ENCODE measurements around the gene RBM8A.

The RBM8A gene

GRCh38 chr1:145956361-145956760 is 29.1 kb upstream of the RBM8A start:
- no peak overlapping the region for H3K27ac ChIP-seq (replicated peaks)

DNA sequence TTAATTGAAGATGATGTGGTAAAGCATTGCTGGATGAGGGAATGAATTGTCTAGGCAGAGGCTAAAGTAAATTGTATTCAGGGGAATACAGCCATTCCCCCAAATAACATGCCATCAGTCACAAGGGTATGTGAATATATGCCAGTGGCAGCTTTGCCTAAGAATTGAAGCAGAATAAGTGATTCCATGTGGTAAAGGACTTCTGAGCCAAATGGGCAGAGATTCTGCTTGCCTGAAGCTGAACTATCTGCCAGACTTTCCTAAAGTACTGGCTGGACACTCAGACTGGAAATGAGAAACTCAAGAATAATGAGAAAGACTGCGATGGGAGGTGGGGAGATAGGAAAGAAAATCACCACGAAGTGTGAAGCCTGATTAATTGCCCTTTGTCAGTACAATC is 28.2 kb upstream of the RBM8A start:
- H3K27ac ChIP-seq (replicated peaks), result no peak overlapping the region
- TF ChIP-seq SPI1 (IDR thresholded peaks at IDR 0.05; ENCODE audit: borderline replicate concordance, low read depth), result no peak
- no peak for TF ChIP-seq GABPA (IDR thresholded peaks at IDR 0.05; ENCODE audit: low read depth)
- no peak for TF ChIP-seq REST (IDR thresholded peaks at IDR 0.05; ENCODE audit: insufficient replicate concordance, low read depth)
- TF ChIP-seq POLR2AphosphoS5 (IDR thresholded peaks at IDR 0.05; ENCODE audit: low read depth), result no peak
- TF ChIP-seq, protein P1, sequence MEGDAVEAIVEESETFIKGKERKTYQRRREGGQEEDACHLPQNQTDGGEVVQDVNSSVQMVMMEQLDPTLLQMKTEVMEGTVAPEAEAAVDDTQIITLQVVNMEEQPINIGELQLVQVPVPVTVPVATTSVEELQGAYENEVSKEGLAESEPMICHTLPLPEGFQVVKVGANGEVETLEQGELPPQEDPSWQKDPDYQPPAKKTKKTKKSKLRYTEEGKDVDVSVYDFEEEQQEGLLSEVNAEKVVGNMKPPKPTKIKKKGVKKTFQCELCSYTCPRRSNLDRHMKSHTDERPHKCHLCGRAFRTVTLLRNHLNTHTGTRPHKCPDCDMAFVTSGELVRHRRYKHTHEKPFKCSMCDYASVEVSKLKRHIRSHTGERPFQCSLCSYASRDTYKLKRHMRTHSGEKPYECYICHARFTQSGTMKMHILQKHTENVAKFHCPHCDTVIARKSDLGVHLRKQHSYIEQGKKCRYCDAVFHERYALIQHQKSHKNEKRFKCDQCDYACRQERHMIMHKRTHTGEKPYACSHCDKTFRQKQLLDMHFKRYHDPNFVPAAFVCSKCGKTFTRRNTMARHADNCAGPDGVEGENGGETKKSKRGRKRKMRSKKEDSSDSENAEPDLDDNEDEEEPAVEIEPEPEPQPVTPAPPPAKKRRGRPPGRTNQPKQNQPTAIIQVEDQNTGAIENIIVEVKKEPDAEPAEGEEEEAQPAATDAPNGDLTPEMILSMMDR (IDR thresholded peaks at IDR 0.05; ENCODE audit: insufficient read depth, low read length), result no peak
- DNase-seq (ENCODE audit: low read depth in 1 of 2, low spot score in 1 of 2), result no peak
- H3K4me3 ChIP-seq (replicated peaks; ENCODE audit: insufficient read depth, low read length), result no peak overlapping the region
- H3K27me3 ChIP-seq (ENCODE audit: insufficient read depth, poor library complexity, severe bottlenecking), result no peaks in the 10 kb centered on the region

More at GRCh38 chr1:145956361-145956760, 29.1 kb upstream of the RBM8A start:
- DNase-seq (ENCODE audit: low read depth in 1 of 2, low spot score in 1 of 2), result no peak
- Histone ChIP-seq H3K27me3 (ENCODE audit: insufficient read depth, poor library complexity, severe bottlenecking) (no peaks in the 10 kb centered on the region), H3K4me3 (replicated peaks; ENCODE audit: insufficient read depth, low read length) (peak overlapping the region; percentile 69)
- TF ChIP-seq, protein P1 (IDR thresholded peaks at IDR 0.05; ENCODE audit: insufficient read depth, low read length), result no peak
- TF ChIP-seq REST (IDR thresholded peaks at IDR 0.05; ENCODE audit: insufficient replicate concordance, low read depth), result no peak
- no peak for TF ChIP-seq POLR2AphosphoS5 (IDR thresholded peaks at IDR 0.05; ENCODE audit: low read depth)
- TF ChIP-seq GABPA (IDR thresholded peaks at IDR 0.05; ENCODE audit: low read depth), result no peak
- no peak for TF ChIP-seq SPI1 (IDR thresholded peaks at IDR 0.05; ENCODE audit: borderline replicate concordance, low read depth)

DNA sequence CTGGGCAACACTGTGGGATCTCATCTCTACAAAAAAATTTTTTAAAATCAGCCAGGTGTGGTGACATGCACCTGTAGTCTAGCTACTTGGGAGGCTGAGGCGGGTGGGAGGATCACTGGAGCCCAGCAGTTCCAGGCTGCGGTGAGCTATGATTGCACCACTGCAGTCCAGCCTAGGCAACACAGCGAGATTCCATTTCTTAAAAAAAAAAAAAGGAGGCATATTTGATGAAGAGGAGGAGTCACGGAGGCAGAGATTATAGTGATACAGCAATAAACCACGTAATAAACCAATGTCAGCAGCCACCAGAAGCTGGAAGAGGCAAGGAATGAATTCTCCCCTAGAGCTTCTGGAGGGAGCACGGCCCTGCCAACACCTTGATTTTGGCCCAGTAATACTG is 26.6 kb upstream of the RBM8A start:
- DNase-seq (ENCODE audit: low read depth in 1 of 2, low spot score in 1 of 2), result no peak
- TF ChIP-seq SPI1 (IDR thresholded peaks at IDR 0.05; ENCODE audit: borderline replicate concordance, low read depth) (no peak), REST (IDR thresholded peaks at IDR 0.05; ENCODE audit: insufficient replicate concordance, low read depth) (no peak), GABPA (IDR thresholded peaks at IDR 0.05; ENCODE audit: low read depth) (no peak), POLR2AphosphoS5 (IDR thresholded peaks at IDR 0.05; ENCODE audit: low read depth) (no peak)
- TF ChIP-seq, protein P1 (IDR thresholded peaks at IDR 0.05; ENCODE audit: insufficient read depth, low read length), result no peak
- Histone ChIP-seq H3K27ac (replicated peaks) (no peak overlapping the region), H3K27me3 (ENCODE audit: insufficient read depth, poor library complexity, severe bottlenecking) (no peaks in the 10 kb centered on the region), H3K4me3 (replicated peaks; ENCODE audit: insufficient read depth, low read length) (no peak overlapping the region)

Data from HL-60 (cell line).